ENCODE data around the gene TCN2. TPM values are rescaled to one million over a fixed set of nuclear protein-coding genes. Genes with fewer than 3 reads are reported as not detected.

The TCN2 gene
- total RNA-seq, 4 donors from 2014 or later = 26.3 to 55.1 (median 41.4) TPM

GRCh38 chr22:30648825-30649224 is 41.9 kb downstream of the TCN2 start:
- whole genome bisulfite sequencing, 2 donors = 97 to 100% methylated on average over 3 of the region's 3 CpGs
- Histone ChIP-seq H3K4me1 (peaks cover 0 to 6% of the 10 kb centered on the region in 2 donors), H3K4me3 (replicated peaks in 1 of 3) (no peak overlapping the region), H3K27ac (no peak overlapping the region), H3K36me3 (no peaks in the 10 kb centered on the region), H3K9me3 (no peaks in the 10 kb centered on the region), H3K27me3 (no peaks in the 10 kb centered on the region)
- intact Hi-C loops (cut with DNase I) = no loop called here
- TF ChIP-seq CTCF (IDR thresholded peaks at IDR 0.05) (no peak), POLR2A (IDR thresholded peaks at IDR 0.05) (no peak)
- no peak for DNase-seq

GRCh38 chr22:30649430-30650007 is 42.5 kb downstream of the TCN2 start:
- intact Hi-C loops (cut with DNase I) = no loop called here
- no peak overlapping the region for H3K4me3 ChIP-seq (replicated peaks in 1 of 3)
- no peak for TF ChIP-seq POLR2A (IDR thresholded peaks at IDR 0.05)
- TF ChIP-seq CTCF (IDR thresholded peaks at IDR 0.05) = no peak
- H3K27me3 ChIP-seq = no peaks in the 10 kb centered on the region
- no peaks in the 10 kb centered on the region for H3K9me3 ChIP-seq
- no peaks in the 10 kb centered on the region for H3K36me3 ChIP-seq
- no peak for DNase-seq
- WGBS, 2 donors = 78 to 84% methylated on average over 5 to 7 of the region's 7 CpGs
- peaks cover 0 to 6% of the 10 kb centered on the region in 2 donors for H3K4me1 ChIP-seq
- H3K27ac ChIP-seq = no peak overlapping the region

GRCh38 chr22:30650508-30651116 is 43.6 kb downstream of the TCN2 start:
- 36 to 38% methylated on average over 2 to 5 of the region's 5 CpGs for WGBS, 2 donors
- DNase-seq = peak; percentile 55 to 57
- intact Hi-C loops (cut with DNase I) = no loop called here
- H3K27ac ChIP-seq = no peak overlapping the region
- no peaks in the 10 kb centered on the region for H3K36me3 ChIP-seq
- peaks cover 0 to 6% of the 10 kb centered on the region in 2 donors for H3K4me1 ChIP-seq
- TF ChIP-seq POLR2A (IDR thresholded peaks at IDR 0.05) = no peak
- no peak for TF ChIP-seq CTCF (IDR thresholded peaks at IDR 0.05)
- no peaks in the 10 kb centered on the region for H3K27me3 ChIP-seq
- H3K4me3 ChIP-seq (replicated peaks in 1 of 3) = no peak overlapping the region
- H3K9me3 ChIP-seq = no peaks in the 10 kb centered on the region

- H3K4me1 ChIP-seq = peaks cover 0 to 6% of the 10 kb centered on the region in 2 donors
- TF ChIP-seq POLR2A (IDR thresholded peaks at IDR 0.05) (no peak), CTCF (IDR thresholded peaks at IDR 0.05) (no peak)
- H3K27me3 ChIP-seq = no peaks in the 10 kb centered on the region
- WGBS, 2 donors = 88 to 89% methylated on average over 2 of the region's 2 CpGs
- intact Hi-C loops (cut with DNase I) = no loop called here
- H3K36me3 ChIP-seq = no peaks in the 10 kb centered on the region
- H3K27ac ChIP-seq = no peak overlapping the region
- H3K9me3 ChIP-seq = no peaks in the 10 kb centered on the region
- DNase-seq = no peak
- no peak overlapping the region for H3K4me3 ChIP-seq (replicated peaks in 1 of 3)
These were observed 45.9 kb downstream of the TCN2 start for GRCh38 chr22:30652852-30653251.

- no peaks in the 10 kb centered on the region for H3K36me3 ChIP-seq
- no peaks in the 10 kb centered on the region for H3K9me3 ChIP-seq
- no peaks in the 10 kb centered on the region for H3K27me3 ChIP-seq
- TF ChIP-seq CTCF (IDR thresholded peaks at IDR 0.05) (no peak), POLR2A (IDR thresholded peaks at IDR 0.05) (no peak)
- peaks cover 0 to 6% of the 10 kb centered on the region in 2 donors for H3K4me1 ChIP-seq
- H3K27ac ChIP-seq = no peak overlapping the region
- H3K4me3 ChIP-seq (replicated peaks in 1 of 3) = no peak overlapping the region
- no peak for DNase-seq
- whole genome bisulfite sequencing, 2 donors = 94 to 97% methylated on average over 9 to 10 of the region's 14 CpGs
- intact Hi-C loops (cut with DNase I) = no loop called here
These were observed 47.4 kb downstream of the TCN2 start for GRCh38 chr22:30654361-30654760.

Measured in thyroid gland (tissue), 4 donors.